Left lung (tissue), 10 donors: Measurements from ENCODE around the gene CDKN1C. TPM values are rescaled to one million over a fixed set of nuclear protein-coding genes. Genes with fewer than 3 reads are reported as not detected.

Experiments
- ATAC-seq: fragments of 200-7000 bp; cut with Tn5 transposase; one replicate; pipeline ENCODE4 v1.9.1; 2020; ENCODE audit warnings: moderate library complexity
- DNase-seq, 4 donors: peaks; one replicate each; pipeline ENCODE4 v3.0.0-alpha.2; 2013 to 2020
- H3K27ac ChIP-seq, 2 donors: fragments of 200-600 bp; sonication (generic) in 1 of 2; one replicate each; pipeline versions ENCODE4 v1.5.0 to v1.8.0; 2020 to 2021
- H3K27me3 ChIP-seq, 2 donors: fragments of 200-600 bp; sonication (generic) in 1 of 2; one replicate each; pipeline versions ENCODE4 v1.5.0 to v1.8.0; 2020 to 2021
- H3K36me3 ChIP-seq, 2 donors: fragments of 200-600 bp; sonication (generic) in 1 of 2; one replicate each; pipeline versions ENCODE4 v1.5.0 to v1.8.0; 2020 to 2021
- H3K4me1 ChIP-seq, 2 donors: fragments of 200-600 bp; one replicate each; pipeline ENCODE4 v1.8.0; 2021
- H3K4me3 ChIP-seq, 2 donors: fragments of 200-600 bp; sonication (generic) in 1 of 2; one replicate each; pipeline versions ENCODE4 v1.5.0 to v1.8.0; 2020 to 2021; ENCODE audit warnings: mild to moderate bottlenecking in 1 of 2
- H3K9me3 ChIP-seq, 2 donors: fragments of 200-600 bp; sonication (generic) in 1 of 2; one replicate each; pipeline versions ENCODE4 v1.5.0 to v1.8.0; 2020 to 2021
- CTCF ChIP-seq, 2 donors: fragments of 200-600 bp; sonication (generic) in 1 of 2; IDR thresholded peaks; one replicate each; pipeline versions ENCODE4 v1.5.0 to v1.8.0; 2021; ENCODE audit warnings: antibody characterized with exemption in 2 of 2
- intact Hi-C, 2 donors: fragments of 100-400 bp; cut with DNase I; formaldehyde crosslinking; loops; one replicate each; pipeline versions ENCODE4 v1.11.2 to v1.14.2; 2022
- polyA plus RNA-seq, 6 donors: library from polyadenylated mRNA; unstranded; fragments of 120-200 nt; gene quantifications; one replicate each; pipeline ENCODE4 v1.2.1, GENCODE V29; 2013; ENCODE audit not compliant: insufficient read length in 6 of 6
- total RNA-seq, 2 donors: library from RNA; stranded (reverse); fragmentation: NEBNext Ultra II Directional; extraction: Animal tissue kit (Norgen Biotek cat#: 25700); gene quantifications; one replicate each; pipeline ENCODE4 v1.2.1, GENCODE V29; 2021
- donor health status: DM: no; HTN: yes; CAD: no.
- donor health status: DM: no; HTN: no; CAD: no.

CDKN1C gene
- total and polyA plus RNA-seq, 8 donors, result 18.0 to 90.1 (median 67.6) TPM

GRCh38 chr11:2927851-2928604 lies 42.5 kb upstream of the CDKN1C start:
- ATAC-seq, result no peak
- peak in 2 of 4 donors; percentile 35 to 81 for DNase-seq
- peak overlapping the region in 1 of 2 donors; percentile 90 for H3K27ac ChIP-seq
- H3K9me3 ChIP-seq, result no peaks in the 10 kb centered on the region
- intact Hi-C loops, result no loop called here
- H3K4me3 ChIP-seq, result peak overlapping the region; percentile 46 to 54
- no peaks in the 10 kb centered on the region for H3K36me3 ChIP-seq
- TF ChIP-seq CTCF (IDR thresholded peaks at IDR 0.05), result no peak
- H3K27me3 ChIP-seq, result peaks cover 0 to 47% of the 10 kb centered on the region in 2 donors
- peaks cover 0 to 55% of the 10 kb centered on the region in 2 donors for H3K4me1 ChIP-seq

GRCh38 chr11:2927121-2927800 lies 41.7 kb upstream of the CDKN1C start:
- intact Hi-C loops, result no loop called here

GRCh38 chr11:2926611-2927051 lies 41.1 kb upstream of the CDKN1C start:
- DNase-seq (peak in 2 of 4 donors; percentile 27 to 69), ATAC-seq (no peak)
- H3K36me3 ChIP-seq, result no peaks in the 10 kb centered on the region
- intact Hi-C loops, result no loop called here
- TF ChIP-seq CTCF (IDR thresholded peaks at IDR 0.05), result no peak
- H3K4me1 ChIP-seq, result peaks cover 0 to 41% of the 10 kb centered on the region in 2 donors
- no peaks in the 10 kb centered on the region for H3K9me3 ChIP-seq
- no peak overlapping the region for H3K4me3 ChIP-seq
- H3K27ac ChIP-seq, result no peak overlapping the region
- H3K27me3 ChIP-seq, result peaks cover 0 to 47% of the 10 kb centered on the region in 2 donors

More at GRCh38 chr11:2927121-2927800, 41.7 kb upstream of the CDKN1C start:
- Histone ChIP-seq H3K27me3 (peaks cover 0 to 47% of the 10 kb centered on the region in 2 donors), H3K4me3 (peak overlapping the region in 1 of 2 donors; percentile 54), H3K4me1 (peaks cover 0 to 48% of the 10 kb centered on the region in 2 donors), H3K36me3 (no peaks in the 10 kb centered on the region), H3K27ac (no peak overlapping the region), H3K9me3 (no peaks in the 10 kb centered on the region)
- TF ChIP-seq CTCF (IDR thresholded peaks at IDR 0.05), result no peak
- no peak for ATAC-seq
- DNase-seq, result peak in 2 of 4 donors; percentile 27 to 58

- no peak overlapping the region for H3K4me3 ChIP-seq
- no peak for TF ChIP-seq CTCF (IDR thresholded peaks at IDR 0.05)
- no peak overlapping the region for H3K27ac ChIP-seq
- H3K36me3 ChIP-seq, result no peaks in the 10 kb centered on the region
- H3K27me3 ChIP-seq, result peaks cover 0 to 35% of the 10 kb centered on the region in 2 donors
- ATAC-seq (no peak), DNase-seq (peak in 1 of 4 donors; percentile 72)
- intact Hi-C loops, result no loop called here
- H3K9me3 ChIP-seq, result no peaks in the 10 kb centered on the region
- peaks cover 0 to 32% of the 10 kb centered on the region in 2 donors for H3K4me1 ChIP-seq
These were observed 39.5 kb upstream of the CDKN1C start for GRCh38 chr11:2924821-2925675.
